Choroid plexus epithelial cell (primary cell): ENCODE data around the gene C8B.

ENCODE experiments used
- DNase-seq: peaks from one replicate; pipeline ENCODE4 v3.0.0-alpha.2; 2010; ENCODE audit warnings: low read depth
- H3K4me3 ChIP-seq: 2 replicates; pipeline ENCODE4 v1.5.1; 2011; ENCODE audit warnings: low read depth, mild to moderate bottlenecking, control low read depth, low read length, moderate library complexity
- TF ChIP-seq, protein P1 (sequence below): conservative IDR thresholded peaks from 2 replicates; pipeline ENCODE4 v1.5.1; 2011; ENCODE audit warnings: low read depth, mild to moderate bottlenecking, control low read depth, inconsistent platforms, low read length, moderate library complexity

C8B gene

GRCh38 chr1:56920591-56921001 is 45.2 kb downstream of the C8B start:
- TF ChIP-seq, protein P1, sequence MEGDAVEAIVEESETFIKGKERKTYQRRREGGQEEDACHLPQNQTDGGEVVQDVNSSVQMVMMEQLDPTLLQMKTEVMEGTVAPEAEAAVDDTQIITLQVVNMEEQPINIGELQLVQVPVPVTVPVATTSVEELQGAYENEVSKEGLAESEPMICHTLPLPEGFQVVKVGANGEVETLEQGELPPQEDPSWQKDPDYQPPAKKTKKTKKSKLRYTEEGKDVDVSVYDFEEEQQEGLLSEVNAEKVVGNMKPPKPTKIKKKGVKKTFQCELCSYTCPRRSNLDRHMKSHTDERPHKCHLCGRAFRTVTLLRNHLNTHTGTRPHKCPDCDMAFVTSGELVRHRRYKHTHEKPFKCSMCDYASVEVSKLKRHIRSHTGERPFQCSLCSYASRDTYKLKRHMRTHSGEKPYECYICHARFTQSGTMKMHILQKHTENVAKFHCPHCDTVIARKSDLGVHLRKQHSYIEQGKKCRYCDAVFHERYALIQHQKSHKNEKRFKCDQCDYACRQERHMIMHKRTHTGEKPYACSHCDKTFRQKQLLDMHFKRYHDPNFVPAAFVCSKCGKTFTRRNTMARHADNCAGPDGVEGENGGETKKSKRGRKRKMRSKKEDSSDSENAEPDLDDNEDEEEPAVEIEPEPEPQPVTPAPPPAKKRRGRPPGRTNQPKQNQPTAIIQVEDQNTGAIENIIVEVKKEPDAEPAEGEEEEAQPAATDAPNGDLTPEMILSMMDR = no peak
- no peak overlapping the region for H3K4me3 ChIP-seq
- peak; percentile 65 for DNase-seq

DNA sequence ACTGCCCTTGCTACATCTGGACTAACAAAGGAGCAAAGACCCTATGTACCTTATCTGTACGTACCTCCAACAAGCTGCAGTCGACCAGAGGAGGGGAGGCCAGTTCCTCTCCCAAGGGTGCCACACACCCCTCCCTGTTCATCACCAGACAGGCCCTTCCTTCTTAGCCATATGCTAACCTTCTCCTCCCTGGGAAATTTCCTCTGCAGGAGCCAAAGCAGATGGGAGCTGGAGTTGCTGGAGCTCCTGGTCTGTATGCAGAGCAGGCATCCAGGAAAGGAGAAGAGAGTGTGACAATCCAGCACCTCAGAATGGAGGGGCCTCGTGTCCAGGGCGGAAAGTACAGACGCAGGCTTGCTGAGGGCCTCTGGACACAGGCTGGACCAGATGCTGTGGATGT is 48.5 kb downstream of the C8B start:
- TF ChIP-seq, protein P1 = no peak
- DNase-seq = no peak
- H3K4me3 ChIP-seq = no peak overlapping the region

DNA sequence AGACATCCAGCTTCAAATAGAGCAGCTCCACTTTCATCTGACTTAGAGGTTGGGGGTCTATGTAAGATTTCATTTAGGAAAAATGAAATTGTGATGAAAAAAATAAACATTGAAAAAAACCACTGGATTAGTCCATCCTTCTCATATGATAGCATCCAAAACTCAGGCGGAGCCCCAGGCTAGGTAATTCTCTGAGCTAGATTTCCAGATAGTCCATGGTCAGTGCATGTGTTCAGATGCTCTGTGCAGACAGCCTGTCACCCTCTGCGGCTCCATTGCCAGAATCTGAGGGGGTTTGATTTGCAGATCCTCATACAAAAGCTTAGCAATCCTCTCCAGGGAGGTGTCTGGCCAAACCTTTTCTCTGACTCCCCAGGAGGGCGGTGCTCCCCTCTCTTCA is 49.2 kb downstream of the C8B start:
- TF ChIP-seq, protein P1 = no peak
- no peak overlapping the region for H3K4me3 ChIP-seq
- no peak for DNase-seq

- no peak for DNase-seq
- TF ChIP-seq, protein P1 = no peak
- H3K4me3 ChIP-seq = no peak overlapping the region
Observed at GRCh38 chr1:56915960-56916359, 49.9 kb downstream of the C8B start.

DNA sequence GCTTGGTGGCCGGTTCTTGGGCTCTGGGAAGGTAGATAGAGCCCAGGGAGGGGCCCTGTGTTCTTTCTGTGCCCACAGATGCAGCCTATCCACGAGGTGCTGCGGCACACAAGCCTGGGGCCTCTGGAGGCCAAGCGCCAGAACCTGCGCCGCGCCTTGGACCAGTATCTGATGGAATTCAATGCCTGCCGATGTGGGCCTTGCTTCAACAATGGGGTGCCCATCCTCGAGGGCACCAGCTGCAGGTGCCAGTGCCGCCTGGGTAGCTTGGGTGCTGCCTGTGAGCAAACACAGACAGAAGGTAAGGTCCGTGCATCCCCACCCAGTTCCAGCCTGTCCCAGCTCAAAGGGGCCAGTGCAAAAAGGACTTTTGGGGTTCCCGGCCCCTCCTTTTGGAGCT is 53.5 kb downstream of the C8B start:
- DNase-seq = no peak
- TF ChIP-seq, protein P1 = no peak
- no peak overlapping the region for H3K4me3 ChIP-seq

- no peak overlapping the region for H3K4me3 ChIP-seq
- TF ChIP-seq, protein P1 = no peak
- DNase-seq = no peak
Observed at GRCh38 chr1:56911098-56911938, 54.5 kb downstream of the C8B start.

DNA sequence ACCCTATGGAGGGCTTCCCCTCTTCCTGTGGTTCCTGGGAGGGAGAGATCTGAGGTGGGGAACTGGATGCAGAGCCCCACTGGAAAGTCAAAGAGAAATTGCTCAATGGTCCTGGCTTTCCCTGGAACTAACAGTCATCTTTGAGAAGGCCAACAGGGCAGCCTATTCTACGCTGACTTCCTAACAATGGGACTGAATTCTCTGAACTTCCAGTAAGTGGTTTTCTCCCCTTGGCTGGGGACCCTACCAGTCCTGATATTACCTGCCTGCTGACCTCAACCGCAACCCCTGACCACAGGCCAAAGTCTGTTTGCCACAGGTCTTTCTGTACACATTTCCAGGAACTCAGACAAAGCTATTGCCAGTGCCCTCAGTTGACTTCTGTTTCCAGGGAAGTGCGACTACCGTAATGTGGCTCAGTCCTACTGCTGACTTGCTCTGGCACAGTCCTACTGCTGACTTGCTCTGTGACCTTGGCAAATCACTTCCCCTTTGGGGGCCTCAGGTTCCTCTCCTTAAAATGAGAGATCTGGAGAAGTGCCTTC is 55.3 kb downstream of the C8B start:
- DNase-seq = no peak
- TF ChIP-seq, protein P1 = no peak
- H3K4me3 ChIP-seq = no peak overlapping the region
